Measurements from ENCODE around the gene IFT88. TPM values are rescaled to one million over a fixed set of nuclear protein-coding genes. Genes with fewer than 3 reads are reported as not detected.
A peak's percentile ranks its signal among the peaks of the same experiment; 100 is the strongest.

The IFT88 gene
- total RNA-seq, 1 donor from 2014 or later = 13.6 TPM

DNA sequence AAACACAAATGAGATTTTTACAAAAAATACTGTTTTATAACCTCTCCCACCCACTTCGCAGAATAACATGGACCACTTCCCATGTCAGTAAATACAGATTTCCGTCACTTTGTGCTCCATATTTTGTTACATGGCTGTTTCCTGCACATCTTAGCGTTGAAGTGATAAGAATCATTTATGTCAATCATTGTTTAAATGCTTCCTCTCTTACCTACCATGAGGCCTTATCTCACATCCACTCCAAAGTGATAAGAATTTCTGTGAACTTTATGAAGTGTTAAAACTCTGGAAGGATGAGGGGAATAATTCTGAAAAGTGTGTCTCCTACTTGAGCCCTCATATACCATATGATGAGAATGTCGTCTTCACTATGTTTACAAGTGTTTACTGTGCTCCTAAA is 100.0 kb downstream of the IFT88 start:
- DNase-seq (no peak), ATAC-seq (no peak)
- no peak for TF ChIP-seq CTCF (IDR thresholded peaks at IDR 0.05)
- no peak overlapping the region for H3K27ac ChIP-seq
- intact Hi-C loops (cut with DNase I) = no loop called here
- H3K4me3 ChIP-seq = no peak overlapping the region
- H3K4me1 ChIP-seq = no peaks in the 10 kb centered on the region
- peaks cover 13% of the 10 kb centered on the region for H3K36me3 ChIP-seq
- no peaks in the 10 kb centered on the region for H3K27me3 ChIP-seq
- H3K9me3 ChIP-seq = no peaks in the 10 kb centered on the region

DNA sequence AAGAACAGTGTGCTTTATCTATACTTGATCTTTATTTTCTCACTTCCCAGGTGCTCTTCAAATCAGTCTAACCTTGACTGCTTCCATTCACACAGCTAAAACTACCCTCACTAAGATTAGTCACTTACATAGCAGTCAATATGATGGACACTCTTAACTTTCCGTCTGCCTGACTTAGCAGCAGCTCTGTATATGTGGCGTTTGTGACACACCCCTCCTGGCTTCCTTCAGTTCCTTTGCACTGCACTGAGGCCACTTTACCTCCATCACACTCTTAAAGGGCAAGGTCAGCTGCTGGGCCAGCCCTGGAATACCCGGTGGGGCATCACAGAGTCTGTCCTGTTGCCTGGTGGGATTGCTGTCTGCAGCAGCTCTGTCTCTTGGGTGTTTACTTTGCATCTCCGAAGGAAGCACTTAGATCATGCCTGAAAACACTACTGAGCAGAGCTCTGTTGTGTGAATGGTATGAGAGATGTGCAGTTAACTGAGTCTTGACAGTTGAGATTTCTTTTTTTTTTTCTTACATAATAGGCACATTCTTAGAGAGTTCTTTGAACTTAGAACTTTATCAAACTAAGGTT is 101.0 kb downstream of the IFT88 start:
- H3K36me3 ChIP-seq = peaks cover 8% of the 10 kb centered on the region
- no peak overlapping the region for H3K27ac ChIP-seq
- H3K27me3 ChIP-seq = no peaks in the 10 kb centered on the region
- TF ChIP-seq CTCF (IDR thresholded peaks at IDR 0.05) = no peak
- no peaks in the 10 kb centered on the region for H3K4me1 ChIP-seq
- intact Hi-C loops (cut with DNase I) = no loop called here
- no peak for ATAC-seq
- H3K4me3 ChIP-seq = no peak overlapping the region
- no peak for DNase-seq
- no peaks in the 10 kb centered on the region for H3K9me3 ChIP-seq

DNA sequence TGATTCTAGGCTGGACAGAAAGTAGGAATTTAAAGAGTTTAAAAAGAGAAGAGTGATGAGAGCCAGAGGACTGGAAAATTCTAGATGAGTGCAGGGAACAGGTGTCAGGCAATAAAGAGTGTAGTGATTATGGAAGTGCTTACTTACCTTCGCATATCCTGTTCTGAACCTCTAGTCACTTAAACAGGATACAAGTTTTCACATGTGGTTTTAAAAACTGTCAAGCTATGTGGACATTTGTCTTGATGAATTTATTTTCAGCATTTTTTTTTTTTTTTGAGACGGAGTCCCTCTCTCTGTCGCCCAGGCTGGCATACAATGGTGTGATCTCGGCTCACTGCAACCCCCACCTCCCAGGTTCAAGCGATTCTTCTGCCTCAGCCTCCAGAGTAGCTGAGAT is 102.2 kb downstream of the IFT88 start:
- Histone ChIP-seq H3K4me1 (no peaks in the 10 kb centered on the region), H3K4me3 (no peak overlapping the region), H3K9me3 (no peaks in the 10 kb centered on the region), H3K27ac (no peak overlapping the region), H3K36me3 (no peaks in the 10 kb centered on the region), H3K27me3 (no peaks in the 10 kb centered on the region)
- DNase-seq = no peak
- intact Hi-C loops (cut with DNase I) = no loop called here
- TF ChIP-seq CTCF (IDR thresholded peaks at IDR 0.05) = no peak
- ATAC-seq = no peak

DNA sequence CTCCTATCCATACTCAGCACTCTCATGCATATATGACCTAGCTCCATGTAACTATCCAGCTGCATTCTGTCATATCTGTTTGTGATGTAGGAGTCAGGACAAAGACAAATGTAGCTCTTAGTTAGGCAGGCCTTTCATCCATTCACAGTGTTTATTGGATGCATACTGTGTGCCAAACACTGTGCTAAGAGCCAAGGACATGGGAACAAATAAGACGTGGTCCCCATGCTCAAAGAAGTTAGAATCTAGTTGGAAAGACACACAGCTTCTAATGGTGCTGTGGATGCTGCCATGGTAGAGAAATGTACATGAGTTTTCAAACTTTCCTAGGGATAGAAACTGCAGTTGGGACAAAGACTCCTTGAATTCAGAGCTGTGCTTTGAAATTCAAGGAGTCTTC is 104.8 kb downstream of the IFT88 start:
- H3K36me3 ChIP-seq = no peaks in the 10 kb centered on the region
- intact Hi-C loops (cut with DNase I) = no loop called here
- no peak for DNase-seq
- TF ChIP-seq CTCF (IDR thresholded peaks at IDR 0.05) = no peak
- no peak for ATAC-seq
- H3K9me3 ChIP-seq = no peaks in the 10 kb centered on the region
- no peak overlapping the region for H3K4me3 ChIP-seq
- no peak overlapping the region for H3K27ac ChIP-seq
- H3K27me3 ChIP-seq = no peaks in the 10 kb centered on the region
- no peaks in the 10 kb centered on the region for H3K4me1 ChIP-seq

- ATAC-seq (peak; percentile 70), DNase-seq (no peak)
- Histone ChIP-seq H3K36me3 (no peaks in the 10 kb centered on the region), H3K4me1 (no peaks in the 10 kb centered on the region), H3K27me3 (no peaks in the 10 kb centered on the region), H3K27ac (no peak overlapping the region), H3K9me3 (no peaks in the 10 kb centered on the region), H3K4me3 (no peak overlapping the region)
- intact Hi-C loops (cut with DNase I) = no loop called here
- TF ChIP-seq CTCF (IDR thresholded peaks at IDR 0.05) = no peak
Measured at GRCh38 chr13:20672772-20673171, 105.8 kb downstream of the IFT88 start.

DNA sequence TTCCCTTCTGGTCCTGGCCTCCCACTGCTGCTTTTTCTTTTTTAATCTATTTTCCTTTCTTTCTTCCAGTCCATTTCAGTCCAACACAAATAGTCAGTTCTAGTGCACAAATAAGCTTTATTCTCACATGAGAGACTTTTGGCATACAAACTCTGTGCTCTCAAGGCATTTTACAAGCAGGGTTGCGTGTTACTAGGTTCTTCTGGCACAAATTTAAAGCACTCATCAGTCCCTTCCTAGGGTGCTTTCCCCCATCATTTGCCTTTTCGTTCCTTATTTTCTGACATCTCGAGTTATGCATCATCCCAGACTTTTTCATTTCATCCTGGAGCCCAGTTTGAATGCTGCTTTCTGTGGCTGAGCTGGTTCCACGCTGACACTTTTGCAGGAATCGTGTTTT is 106.8 kb downstream of the IFT88 start:
- Histone ChIP-seq H3K4me3 (no peak overlapping the region), H3K27ac (no peak overlapping the region), H3K27me3 (no peaks in the 10 kb centered on the region), H3K4me1 (no peaks in the 10 kb centered on the region), H3K36me3 (no peaks in the 10 kb centered on the region), H3K9me3 (no peaks in the 10 kb centered on the region)
- ATAC-seq (no peak), DNase-seq (no peak)
- no peak for TF ChIP-seq CTCF (IDR thresholded peaks at IDR 0.05)
- intact Hi-C loops (cut with DNase I) = no loop called here
